ENCODE results near the gene ZMIZ1.

The ZMIZ1 gene

GRCh38 chr10:79310911-79311573 lies 242.3 kb downstream of the ZMIZ1 start:
- DNase-seq (no peak), ATAC-seq (no peak)

- ATAC-seq: no peak
- no peak for DNase-seq
Measured at GRCh38 chr10:79311581-79312407, 243.0 kb downstream of the ZMIZ1 start.

- no peak for ATAC-seq
Measured at GRCh38 chr10:79312601-79313187, 243.9 kb downstream of the ZMIZ1 start.

GRCh38 chr10:79313320-79313719 lies 244.6 kb downstream of the ZMIZ1 start:
- ATAC-seq (no peak), DNase-seq (no peak)

More at GRCh38 chr10:79312601-79313187, 243.9 kb downstream of the ZMIZ1 start:
- no peak for DNase-seq

- ATAC-seq: no peak
- DNase-seq: no peak
Measured at GRCh38 chr10:79313911-79314439, 245.2 kb downstream of the ZMIZ1 start.

- DNase-seq: no peak
Measured at GRCh38 chr10:79314761-79315601, 246.2 kb downstream of the ZMIZ1 start.

GRCh38 chr10:79315602-79315920 lies 246.8 kb downstream of the ZMIZ1 start:
- no peak for ATAC-seq
- no peak for DNase-seq

More at GRCh38 chr10:79314761-79315601, 246.2 kb downstream of the ZMIZ1 start:
- no peak for ATAC-seq

GRCh38 chr10:79316671-79317431 lies 248.1 kb downstream of the ZMIZ1 start:
- peak; percentile 42 for DNase-seq
- ATAC-seq: peak; percentile 62

GRCh38 chr10:79318369-79318768 lies 249.6 kb downstream of the ZMIZ1 start:
- peak; percentile 20 for DNase-seq
- no peak for ATAC-seq

- no peak for ATAC-seq
- DNase-seq: no peak
Measured at GRCh38 chr10:79319115-79319771, 250.5 kb downstream of the ZMIZ1 start.

GRCh38 chr10:79320316-79320715 lies 251.6 kb downstream of the ZMIZ1 start:
- ATAC-seq (no peak), DNase-seq (no peak)

GRCh38 chr10:79320820-79321493 lies 252.2 kb downstream of the ZMIZ1 start:
- DNase-seq: peak; percentile 40
- peak; percentile 45 for ATAC-seq

GRCh38 chr10:79321494-79321882 lies 252.7 kb downstream of the ZMIZ1 start:
- no peak for DNase-seq
- no peak for ATAC-seq

- no peak for ATAC-seq
Measured at GRCh38 chr10:79321951-79322350, 253.2 kb downstream of the ZMIZ1 start.

GRCh38 chr10:79322616-79323543 lies 254.1 kb downstream of the ZMIZ1 start:
- DNase-seq: peak; percentile 77
- peak; percentile 80 for ATAC-seq

More at GRCh38 chr10:79321951-79322350, 253.2 kb downstream of the ZMIZ1 start:
- no peak for DNase-seq

GRCh38 chr10:79323602-79324001 lies 254.8 kb downstream of the ZMIZ1 start:
- DNase-seq (no peak), ATAC-seq (no peak)

GRCh38 chr10:79324032-79324695 lies 255.4 kb downstream of the ZMIZ1 start:
- ATAC-seq (no peak), DNase-seq (no peak)

- no peak for DNase-seq
- no peak for ATAC-seq
Measured at GRCh38 chr10:79326361-79327089, 257.8 kb downstream of the ZMIZ1 start.
